Osteoblast (primary cell): Measurements from ENCODE around the gene OSGIN1. TPM values are rescaled to one million over a fixed set of nuclear protein-coding genes. Genes with fewer than 3 reads are reported as not detected.

Experiments used
- DNase-seq: peaks from one replicate; pipeline ENCODE4 v3.0.0; 2011; ENCODE audit warnings: low spot score, mixed read lengths; ENCODE audit not compliant: insufficient read length; ENCODE audit errors: missing footprints
- H2AFZ ChIP-seq: 2 replicates; pipeline ENCODE4 v1.6.0; 2011; ENCODE audit warnings: mild to moderate bottlenecking, low read length
- H3K27ac ChIP-seq: 2 replicates; pipeline ENCODE4 v1.5.1; 2011; ENCODE audit warnings: mild to moderate bottlenecking, low read depth, low read length, moderate library complexity
- H3K27me3 ChIP-seq: 2 replicates; pipeline ENCODE4 v1.6.0; 2012; ENCODE audit warnings: mild to moderate bottlenecking, control low read depth, inconsistent platforms, low read length, moderate library complexity; ENCODE audit not compliant: insufficient read depth
- H3K36me3 ChIP-seq: 2 replicates; pipeline ENCODE4 v1.5.1; 2011; ENCODE audit warnings: mild to moderate bottlenecking, low read length, control low read depth, moderate library complexity; ENCODE audit not compliant: insufficient read depth
- H3K4me1 ChIP-seq: 2 replicates; pipeline ENCODE4 v1.5.1; 2011; ENCODE audit warnings: mild to moderate bottlenecking, low read length, control low read depth, moderate library complexity; ENCODE audit not compliant: insufficient read depth
- H3K4me2 ChIP-seq: 2 replicates; pipeline ENCODE4 v1.6.0; 2011; ENCODE audit warnings: mild to moderate bottlenecking, low read length; ENCODE audit not compliant: insufficient read depth
- H3K4me3 ChIP-seq: fragments of 200-600 bp; sonication (generic); 3 replicates; pipeline ENCODE4 v1.5.1; 2012; ENCODE audit warnings: mild to moderate bottlenecking, low read length, inconsistent platforms; ENCODE audit not compliant: insufficient read depth
- H3K79me2 ChIP-seq: 2 replicates; pipeline ENCODE4 v1.6.0; 2012; ENCODE audit warnings: mild to moderate bottlenecking, low read length, control low read depth, inconsistent platforms; ENCODE audit not compliant: insufficient read depth
- H3K9me3 ChIP-seq: 2 replicates; pipeline ENCODE4 v1.5.1; 2011; ENCODE audit warnings: low read depth, low read length, control low read depth
- H4K20me1 ChIP-seq: 2 replicates; pipeline ENCODE4 v1.6.0; 2012; ENCODE audit warnings: mild to moderate bottlenecking, low read length, control low read depth; ENCODE audit not compliant: insufficient read depth
- total RNA-seq: library from RNA; depleted of rRNA; stranded (reverse); fragments of >200 nt; gene quantifications from 2 replicates; pipeline ENCODE4 v1.2.3, GENCODE V29; 2012
- TF ChIP-seq, protein P1 (sequence below): IDR thresholded peaks from 2 replicates; pipeline ENCODE4 v1.5.1; 2011; ENCODE audit warnings: mild to moderate bottlenecking, low read depth, low read length, moderate library complexity; ENCODE audit errors: extremely low read depth

OSGIN1 gene
- total RNA-seq, 1 donor, result 3.6 TPM

DNA sequence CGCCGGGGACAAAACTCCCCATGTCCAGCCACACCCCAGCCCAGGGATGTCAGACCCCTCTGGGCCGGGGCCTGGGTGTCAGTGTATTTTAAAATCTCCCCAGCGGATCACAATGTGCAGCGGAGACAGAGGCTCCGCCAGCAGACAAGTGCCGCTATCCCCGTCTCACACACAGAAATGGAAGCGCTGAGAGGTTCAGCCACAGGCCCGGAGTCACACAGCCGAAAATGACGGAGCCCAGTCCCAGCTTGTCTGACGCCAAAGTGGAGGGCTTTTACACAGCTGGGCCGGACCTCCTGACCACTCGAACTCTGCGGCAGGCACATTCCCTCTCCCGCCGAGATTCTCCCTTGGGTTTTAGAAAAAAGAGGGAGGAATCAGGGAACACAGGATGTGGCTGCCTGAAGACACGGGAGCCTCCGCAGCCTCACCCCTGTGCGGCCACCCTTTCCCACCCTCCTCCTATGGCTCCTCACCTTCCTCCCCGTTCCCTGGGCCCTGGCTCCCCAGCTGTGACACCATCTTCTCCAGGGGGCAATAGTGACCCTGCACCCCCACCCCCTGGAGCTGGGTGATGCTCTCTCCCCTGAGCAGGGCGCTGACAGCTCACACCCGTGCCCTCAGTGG, 6.8 kb upstream of the OSGIN1 start:
- no peaks in the 10 kb centered on the region for H3K27me3 ChIP-seq
- DNase-seq, result no peak
- H3K27ac ChIP-seq, result no peak overlapping the region
- H3K9me3 ChIP-seq, result no peaks in the 10 kb centered on the region
- no peak overlapping the region for H3K4me2 ChIP-seq
- no peak overlapping the region for H3K4me3 ChIP-seq
- H2AFZ ChIP-seq, result no peak overlapping the region
- TF ChIP-seq, protein P1, sequence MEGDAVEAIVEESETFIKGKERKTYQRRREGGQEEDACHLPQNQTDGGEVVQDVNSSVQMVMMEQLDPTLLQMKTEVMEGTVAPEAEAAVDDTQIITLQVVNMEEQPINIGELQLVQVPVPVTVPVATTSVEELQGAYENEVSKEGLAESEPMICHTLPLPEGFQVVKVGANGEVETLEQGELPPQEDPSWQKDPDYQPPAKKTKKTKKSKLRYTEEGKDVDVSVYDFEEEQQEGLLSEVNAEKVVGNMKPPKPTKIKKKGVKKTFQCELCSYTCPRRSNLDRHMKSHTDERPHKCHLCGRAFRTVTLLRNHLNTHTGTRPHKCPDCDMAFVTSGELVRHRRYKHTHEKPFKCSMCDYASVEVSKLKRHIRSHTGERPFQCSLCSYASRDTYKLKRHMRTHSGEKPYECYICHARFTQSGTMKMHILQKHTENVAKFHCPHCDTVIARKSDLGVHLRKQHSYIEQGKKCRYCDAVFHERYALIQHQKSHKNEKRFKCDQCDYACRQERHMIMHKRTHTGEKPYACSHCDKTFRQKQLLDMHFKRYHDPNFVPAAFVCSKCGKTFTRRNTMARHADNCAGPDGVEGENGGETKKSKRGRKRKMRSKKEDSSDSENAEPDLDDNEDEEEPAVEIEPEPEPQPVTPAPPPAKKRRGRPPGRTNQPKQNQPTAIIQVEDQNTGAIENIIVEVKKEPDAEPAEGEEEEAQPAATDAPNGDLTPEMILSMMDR, result no peak
- no peaks in the 10 kb centered on the region for H4K20me1 ChIP-seq
- no peaks in the 10 kb centered on the region for H3K36me3 ChIP-seq
- H3K4me1 ChIP-seq, result no peaks in the 10 kb centered on the region
- no peaks in the 10 kb centered on the region for H3K79me2 ChIP-seq

DNA sequence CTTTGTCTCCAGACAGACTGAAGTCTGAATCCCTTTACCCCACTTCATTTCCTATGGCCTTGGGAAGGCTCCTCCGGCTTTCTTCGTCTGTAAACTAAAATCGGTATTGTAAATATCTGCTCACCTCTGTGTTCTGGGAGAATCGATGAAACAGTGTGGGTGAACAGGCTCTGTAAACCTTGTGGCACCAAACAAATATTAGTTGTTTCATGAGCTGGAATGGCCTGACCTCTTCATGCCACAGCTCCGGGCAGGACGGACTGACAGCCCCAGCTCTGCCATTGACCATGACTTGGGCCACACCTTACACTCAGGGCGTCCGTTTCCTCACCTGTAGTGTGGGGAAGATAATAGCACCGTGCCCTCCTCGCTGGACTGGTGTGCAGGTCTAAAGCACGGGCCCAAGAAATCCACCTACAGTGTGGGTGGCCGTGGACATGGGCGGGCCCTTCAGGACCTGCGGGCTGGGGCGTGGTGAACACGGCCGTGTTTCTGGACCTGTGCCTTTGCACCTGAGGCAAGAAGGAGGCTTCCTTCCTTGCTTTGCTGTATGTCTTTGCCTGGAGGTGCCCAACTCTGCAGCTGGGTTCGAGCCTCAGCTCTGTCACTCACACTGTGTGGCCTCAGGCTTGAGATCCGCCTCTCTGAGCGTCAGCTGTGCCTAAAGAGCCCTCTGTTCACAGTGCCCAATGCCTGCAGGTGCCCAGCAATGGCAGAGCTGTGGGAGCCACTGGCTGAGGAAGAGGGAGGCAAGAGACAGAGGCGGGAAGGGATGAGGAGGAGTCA, 6.1 kb upstream of the OSGIN1 start:
- DNase-seq, result peak; percentile 74
- Histone ChIP-seq H3K79me2 (no peaks in the 10 kb centered on the region), H3K36me3 (no peaks in the 10 kb centered on the region), H3K4me2 (no peak overlapping the region), H3K4me3 (no peak overlapping the region), H3K9me3 (no peaks in the 10 kb centered on the region), H3K4me1 (no peaks in the 10 kb centered on the region), H3K27me3 (no peaks in the 10 kb centered on the region), H2AFZ (no peak overlapping the region), H4K20me1 (no peaks in the 10 kb centered on the region), H3K27ac (no peak overlapping the region)
- TF ChIP-seq, protein P1, result no peak

DNA sequence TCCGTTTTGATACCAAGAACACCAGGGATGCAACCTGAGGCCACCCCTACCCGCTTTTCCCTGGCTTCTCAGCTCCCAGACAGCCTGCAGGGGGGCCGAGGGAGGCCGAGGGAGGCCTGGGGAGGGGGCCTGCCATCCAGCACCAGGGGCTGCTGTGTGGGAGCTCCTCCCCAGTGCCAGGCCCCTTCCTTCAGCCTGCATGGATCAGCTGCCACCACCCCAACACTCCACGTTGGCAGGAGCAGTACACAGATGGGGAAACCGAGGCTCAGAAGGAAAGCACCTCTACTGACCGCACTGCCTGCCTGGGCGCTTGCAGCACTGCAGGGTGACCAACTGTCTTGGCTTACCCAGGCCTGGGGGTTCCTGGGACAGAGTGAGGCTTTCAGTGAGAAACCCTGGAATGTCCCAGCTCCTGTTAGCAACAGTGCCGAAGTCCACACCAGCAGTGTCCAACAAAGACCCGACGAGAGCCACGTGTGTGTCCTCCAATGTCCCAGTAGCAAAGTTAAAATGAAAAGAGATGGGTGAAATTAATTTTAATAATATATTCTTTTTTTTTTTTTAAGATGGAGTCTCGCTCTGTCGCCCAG, 5.3 kb upstream of the OSGIN1 start:
- Histone ChIP-seq H3K9me3 (no peaks in the 10 kb centered on the region), H3K4me2 (no peak overlapping the region), H3K4me1 (peaks cover 4% of the 10 kb centered on the region), H2AFZ (no peak overlapping the region), H3K4me3 (no peak overlapping the region), H4K20me1 (no peaks in the 10 kb centered on the region), H3K27ac (no peak overlapping the region), H3K79me2 (no peaks in the 10 kb centered on the region), H3K36me3 (no peaks in the 10 kb centered on the region), H3K27me3 (no peaks in the 10 kb centered on the region)
- no peak for DNase-seq
- TF ChIP-seq, protein P1, result no peak
